ENCODE results near the gene TMEM198. TPM values are rescaled to one million over a fixed set of nuclear protein-coding genes. Genes with fewer than 3 reads are reported as not detected.
A peak's percentile ranks its signal among the peaks of the same experiment; 100 is the strongest.

TMEM198 gene
- total RNA-seq, 1 donor from 2014 or later: 1.5 TPM

- intact Hi-C loops (cut with DNase I): loop anchor here (5.0 kb wide), 1 partner anchor 98 kb away; no protein-coding TSS in a partner anchor
- Histone ChIP-seq H3K9me3 (no peaks in the 10 kb centered on the region), H3K36me3 (peaks cover 0 to 16% of the 10 kb centered on the region in 2 donors), H3K4me3 (peak overlapping the region; percentile 62 to 64), H3K27me3 (no peaks in the 10 kb centered on the region), H3K27ac (no peak overlapping the region), H3K4me1 (peaks cover 28% of the 10 kb centered on the region)
- TF ChIP-seq CTCF (IDR thresholded peaks at IDR 0.05): no peak
- no peak for TF ChIP-seq POLR2A (IDR thresholded peaks at IDR 0.05)
- no peak for TF ChIP-seq POLR2AphosphoS5 (IDR thresholded peaks at IDR 0.05; ENCODE audit: insufficient read depth in 1 of 2, low read depth in 1 of 2)
- no peak for DNase-seq (ENCODE audit: extremely low spot score in 2 of 2)
These were observed 739 bp downstream of the TMEM198 start for GRCh38 chr2:219544567-219544966.

- Histone ChIP-seq H3K36me3 (peaks cover 0 to 8% of the 10 kb centered on the region in 2 donors), H3K27me3 (no peaks in the 10 kb centered on the region), H3K4me1 (peaks cover 28% of the 10 kb centered on the region), H3K27ac (no peak overlapping the region), H3K4me3 (no peak overlapping the region), H3K9me3 (no peaks in the 10 kb centered on the region)
- no peak for DNase-seq (ENCODE audit: extremely low spot score in 2 of 2)
- intact Hi-C loops (cut with DNase I): no loop called here
- TF ChIP-seq POLR2AphosphoS5 (IDR thresholded peaks at IDR 0.05; ENCODE audit: insufficient read depth in 1 of 2, low read depth in 1 of 2) (no peak), CTCF (IDR thresholded peaks at IDR 0.05) (no peak), POLR2A (IDR thresholded peaks at IDR 0.05) (no peak)
These were observed 1.6 kb downstream of the TMEM198 start for GRCh38 chr2:219545295-219545942.

- Histone ChIP-seq H3K27me3 (no peaks in the 10 kb centered on the region), H3K4me3 (no peak overlapping the region), H3K36me3 (peaks cover 0 to 4% of the 10 kb centered on the region in 2 donors), H3K9me3 (no peaks in the 10 kb centered on the region), H3K27ac (no peak overlapping the region), H3K4me1 (peaks cover 28% of the 10 kb centered on the region)
- intact Hi-C loops (cut with DNase I): no loop called here
- TF ChIP-seq POLR2A (IDR thresholded peaks at IDR 0.05) (no peak), CTCF (IDR thresholded peaks at IDR 0.05) (no peak), POLR2AphosphoS5 (IDR thresholded peaks at IDR 0.05; ENCODE audit: insufficient read depth in 1 of 2, low read depth in 1 of 2) (no peak)
- DNase-seq (ENCODE audit: extremely low spot score in 2 of 2): no peak
These were observed 2.1 kb downstream of the TMEM198 start for GRCh38 chr2:219545943-219546352.

- peaks cover 27% of the 10 kb centered on the region for H3K4me1 ChIP-seq
- no peak for DNase-seq (ENCODE audit: extremely low spot score in 2 of 2)
- TF ChIP-seq POLR2AphosphoS5 (IDR thresholded peaks at IDR 0.05; ENCODE audit: insufficient read depth in 1 of 2, low read depth in 1 of 2): no peak
- no peak for TF ChIP-seq POLR2A (IDR thresholded peaks at IDR 0.05)
- TF ChIP-seq CTCF (IDR thresholded peaks at IDR 0.05): no peak
- intact Hi-C loops (cut with DNase I): no loop called here
- H3K27ac ChIP-seq: no peak overlapping the region
- H3K4me3 ChIP-seq: no peak overlapping the region
- H3K9me3 ChIP-seq: no peaks in the 10 kb centered on the region
- no peaks in the 10 kb centered on the region for H3K27me3 ChIP-seq
- H3K36me3 ChIP-seq: no peaks in the 10 kb centered on the region
These were observed 3.8 kb downstream of the TMEM198 start for GRCh38 chr2:219547621-219548020.

GRCh38 chr2:219548990-219549389, 5.2 kb downstream of the TMEM198 start:
- no peak overlapping the region for H3K4me3 ChIP-seq
- no peak for DNase-seq (ENCODE audit: extremely low spot score in 2 of 2)
- H3K27me3 ChIP-seq: no peaks in the 10 kb centered on the region
- H3K9me3 ChIP-seq: no peaks in the 10 kb centered on the region
- no peaks in the 10 kb centered on the region for H3K36me3 ChIP-seq
- intact Hi-C loops (cut with DNase I): no loop called here
- no peak overlapping the region for H3K27ac ChIP-seq
- peaks cover 31% of the 10 kb centered on the region for H3K4me1 ChIP-seq
- TF ChIP-seq CTCF (IDR thresholded peaks at IDR 0.05) (no peak), POLR2AphosphoS5 (IDR thresholded peaks at IDR 0.05; ENCODE audit: insufficient read depth in 1 of 2, low read depth in 1 of 2) (no peak), POLR2A (IDR thresholded peaks at IDR 0.05) (no peak)

All from vagina (tissue), 2 donors.